Measurements from ENCODE around the gene CPOX. TPM values are rescaled to one million over a fixed set of nuclear protein-coding genes. Genes with fewer than 3 reads are reported as not detected.
A peak's percentile ranks its signal among the peaks of the same experiment; 100 is the strongest.

CPOX gene
- total and polyA plus RNA-seq, 10 of the 15 experiments (the other 5 are each of a cell fraction or from before 2014, with no cell fraction given): 40.7 to 72.6 (median 64.5) TPM

- TF ChIP-seq WRNIP1 (IDR thresholded peaks at IDR 0.05; ENCODE audit: borderline replicate concordance, low read depth, low read length) (no peak), EGR1 (IDR thresholded peaks at IDR 0.05; ENCODE audit: borderline replicate concordance in 1 of 2, low read depth in 2 of 2, low read length in 2 of 2) (peak in 1 of 2 experiments; percentile 13; a peak in 1 of 3 replicates), STAT3 (IDR thresholded peaks at IDR 0.05; ENCODE audit: low read depth, low read length) (peak; percentile 38; the same call in 1 of the 2 replicates)
These were observed 19.6 kb upstream of the CPOX start (continued) for GRCh38 chr3:98612996-98613517.

DNA sequence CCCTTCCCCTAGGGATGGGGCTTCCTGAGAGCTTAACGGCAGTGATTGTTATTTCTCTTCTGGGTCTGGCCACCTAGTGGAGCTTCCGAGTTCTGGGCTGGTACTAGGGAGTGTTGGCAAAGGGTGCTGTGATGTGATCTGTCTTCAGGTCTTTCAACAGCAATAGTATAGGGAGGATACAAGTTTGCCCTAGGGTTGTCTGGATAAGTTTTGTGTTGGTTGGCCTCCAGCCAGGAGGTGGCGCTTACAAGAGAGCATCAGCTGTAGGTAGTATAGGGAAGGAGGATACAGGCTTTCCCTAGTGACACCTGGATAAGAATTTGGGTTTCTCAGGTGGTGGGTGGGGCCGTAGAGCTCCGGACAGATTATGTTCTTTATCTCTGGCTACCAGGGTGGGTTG, 19.2 kb upstream of the CPOX start:
- no TSS peak for BruUV-seq (replicated peaks)
- Histone ChIP-seq H3K36me3 (ENCODE audit: control insufficient read depth in 2 of 2, insufficient read depth in 2 of 2, low read length in 1 of 2) (no peaks in the 10 kb centered on the region), H3K4me3 (no peak overlapping the region), H3K4me2 (ENCODE audit: control insufficient read depth, insufficient read depth) (0 out of 2 replicates have a peak overlapping the region, but pooled peaks have one; percentile 7), H2AFZ (ENCODE audit: control insufficient read depth, low read depth, low read length) (peak overlapping the region; percentile 46), H4K20me1 (ENCODE audit: control insufficient read depth, insufficient read depth) (no peaks in the 10 kb centered on the region), H3K27ac (ENCODE audit: control insufficient read depth, insufficient read depth) (peak overlapping the region; percentile 80), H3K9ac (ENCODE audit: control insufficient read depth, insufficient read depth, low read length) (no peak overlapping the region), H3K9me3 (replicated peaks; ENCODE audit: control insufficient read depth, insufficient read depth, low read length) (no peaks in the 10 kb centered on the region; the same call in 1 of the 3 replicates), H3K27me3 (replicated peaks in 1 of 2; ENCODE audit: control insufficient read depth in 2 of 2, insufficient read depth in 2 of 2, low read length in 1 of 2) (no peaks in the 10 kb centered on the region), H3K4me1 (ENCODE audit: control insufficient read depth, insufficient read depth, low read length) (peaks cover 7% of the 10 kb centered on the region; the same call in 1 of the 2 replicates), H3K79me2 (ENCODE audit: control insufficient read depth, insufficient read depth, low read length) (no peaks in the 10 kb centered on the region)
- SMC1A ChIA-PET (ENCODE audit: uncharacterized antibody, unreplicated experiment): interaction anchor here (0.7 to 4.2 kb wide), 32 partner anchors 11 to 798 kb away, joined by 3 to 66 read pairs (median 6); no protein-coding TSS in a partner anchor
- no peak for DNase-seq (ENCODE audit: low read depth, low spot score)
- in situ Hi-C loops (cut with MboI): loop anchor here (25.0 kb wide), 1 partner anchor 1150 kb away; no protein-coding TSS in a partner anchor
- RAD21 ChIA-PET (ENCODE audit: unreplicated experiment): interaction anchor here (0.8 to 4.6 kb wide), 22 partner anchors 9 to 201 kb away, joined by 3 to 48 read pairs (median 4); no protein-coding TSS in a partner anchor
- ATAC-seq: peak; percentile 83
- CTCF ChIA-PET: interaction anchor here (0.7 to 5.8 kb wide), 29 partner anchors 10 to 574 kb away, joined by 3 to 72 read pairs (median 5); no protein-coding TSS in a partner anchor
- POLR2A ChIA-PET: interaction anchor here (0.5 to 2.8 kb wide), 11 partner anchors 8 to 380 kb away, joined by 3 to 13 read pairs (median 4); no protein-coding TSS in a partner anchor
- 56% methylated on average over 5 of the region's 5 CpGs for WGBS (ENCODE audit: insufficient coverage, insufficient replicate concordance, low lambda C conversion rate, missing lambda C conversion rate)
- intact Hi-C loops (cut with micrococcal nuclease; ENCODE audit: unreplicated experiment): loop anchor here (1.0 to 2.0 kb wide), 2 partner anchors 10 to 44 kb away; no protein-coding TSS in a partner anchor
- peak; percentile 52 for FAIRE-seq
- TF ChIP-seq ZBED1 (IDR thresholded peaks at IDR 0.05; ENCODE audit: borderline replicate concordance): no peak; the same call in 1 of the 2 replicates
- TF ChIP-seq, protein P1, sequence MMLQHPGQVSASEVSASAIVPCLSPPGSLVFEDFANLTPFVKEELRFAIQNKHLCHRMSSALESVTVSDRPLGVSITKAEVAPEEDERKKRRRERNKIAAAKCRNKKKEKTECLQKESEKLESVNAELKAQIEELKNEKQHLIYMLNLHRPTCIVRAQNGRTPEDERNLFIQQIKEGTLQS (IDR thresholded peaks at IDR 0.05; ENCODE audit: borderline replicate concordance, extremely low read depth, low read depth, low read length): no peak
- no peak for TF ChIP-seq HSF1 (IDR thresholded peaks at IDR 0.05; ENCODE audit: low read depth, low read length)
- TF ChIP-seq NR2C1 (IDR thresholded peaks at IDR 0.05): no peak
- TF ChIP-seq EED (IDR thresholded peaks at IDR 0.05; ENCODE audit: low read depth): 0 out of 2 replicates have a peak, but pooled peaks have one; percentile 5
- TF ChIP-seq ETV6 (conservative IDR thresholded peaks at IDR 0.05 in 1 of 2, IDR thresholded peaks at IDR 0.05 in 1 of 2; ENCODE audit: borderline replicate concordance in 1 of 2, low read depth in 1 of 2): no peak
- TF ChIP-seq FOXM1 (IDR thresholded peaks at IDR 0.05; ENCODE audit: low read depth, low read length): no peak
- TF ChIP-seq CBFB (IDR thresholded peaks at IDR 0.05; ENCODE audit: low read depth): no peak
- no peak for TF ChIP-seq DPF2 (IDR thresholded peaks at IDR 0.05)
- TF ChIP-seq ZNF274 (IDR thresholded peaks at IDR 0.05; ENCODE audit: insufficient read depth, insufficient read length): no peak
- TF ChIP-seq MYB (IDR thresholded peaks at IDR 0.05; ENCODE audit: borderline replicate concordance, low read depth, low read length): no peak
- no peak for TF ChIP-seq ZNF207 (IDR thresholded peaks at IDR 0.05; ENCODE audit: borderline replicate concordance)
- no peak for TF ChIP-seq IKZF1 (conservative IDR thresholded peaks at IDR 0.05)
- no peak for TF ChIP-seq TARDBP (IDR thresholded peaks at IDR 0.05; ENCODE audit: borderline replicate concordance)
- TF ChIP-seq BHLHE40 (IDR thresholded peaks at IDR 0.05; ENCODE audit: borderline replicate concordance in 1 of 2, low read depth in 2 of 2, low read length in 1 of 2): no peak
- TF ChIP-seq PAX5 (IDR thresholded peaks at IDR 0.05; ENCODE audit: borderline replicate concordance, low read depth, low read length): no peak

Measured in GM12878 (cell line).